Measurements from ENCODE around the gene SLIT3. TPM values are rescaled to one million over a fixed set of nuclear protein-coding genes. Genes with fewer than 3 reads are reported as not detected.

Gene SLIT3
- total RNA-seq, 1 donor from 2014 or later: 5.0 TPM

GRCh38 chr5:168693883-168694282 is 607.1 kb downstream of the SLIT3 start:
- no peak for DNase-seq (ENCODE audit: low read depth)
- Histone ChIP-seq H3K27me3 (ENCODE audit: control insufficient read depth, insufficient read depth, low read length) (no peaks in the 10 kb centered on the region), H3K4me3 (ENCODE audit: low read depth, low read length) (no peak overlapping the region), H3K36me3 (ENCODE audit: control insufficient read depth, insufficient read depth, low read length) (no peaks in the 10 kb centered on the region)
- TF ChIP-seq CTCF (IDR thresholded peaks at IDR 0.05; ENCODE audit: insufficient read depth, low read length, poor library complexity, severe bottlenecking): no peak

- H3K4me3 ChIP-seq (ENCODE audit: low read depth, low read length): no peak overlapping the region
These were observed 607.6 kb downstream of the SLIT3 start for GRCh38 chr5:168693297-168693696.

GRCh38 chr5:168691891-168692290 is 609.0 kb downstream of the SLIT3 start:
- Histone ChIP-seq H3K4me3 (ENCODE audit: low read depth, low read length) (no peak overlapping the region), H3K36me3 (ENCODE audit: control insufficient read depth, insufficient read depth, low read length) (no peaks in the 10 kb centered on the region), H3K27me3 (ENCODE audit: control insufficient read depth, insufficient read depth, low read length) (no peaks in the 10 kb centered on the region)
- TF ChIP-seq CTCF (IDR thresholded peaks at IDR 0.05; ENCODE audit: insufficient read depth, low read length, poor library complexity, severe bottlenecking): no peak
- DNase-seq (ENCODE audit: low read depth): no peak

More at GRCh38 chr5:168693297-168693696, 607.6 kb downstream of the SLIT3 start:
- no peak for DNase-seq (ENCODE audit: low read depth)
- TF ChIP-seq CTCF (IDR thresholded peaks at IDR 0.05; ENCODE audit: insufficient read depth, low read length, poor library complexity, severe bottlenecking): no peak
- Histone ChIP-seq H3K36me3 (ENCODE audit: control insufficient read depth, insufficient read depth, low read length) (no peaks in the 10 kb centered on the region), H3K27me3 (ENCODE audit: control insufficient read depth, insufficient read depth, low read length) (no peaks in the 10 kb centered on the region)

- H3K4me3 ChIP-seq (ENCODE audit: low read depth, low read length): no peak overlapping the region
- H3K27me3 ChIP-seq (ENCODE audit: control insufficient read depth, insufficient read depth, low read length): no peaks in the 10 kb centered on the region
- H3K36me3 ChIP-seq (ENCODE audit: control insufficient read depth, insufficient read depth, low read length): no peaks in the 10 kb centered on the region
- TF ChIP-seq CTCF (IDR thresholded peaks at IDR 0.05; ENCODE audit: insufficient read depth, low read length, poor library complexity, severe bottlenecking): no peak
- DNase-seq (ENCODE audit: low read depth): no peak
These were observed 611.7 kb downstream of the SLIT3 start for GRCh38 chr5:168689260-168689659.

GRCh38 chr5:168686837-168687236 is 614.1 kb downstream of the SLIT3 start:
- DNase-seq (ENCODE audit: low read depth): no peak
- no peaks in the 10 kb centered on the region for H3K27me3 ChIP-seq (ENCODE audit: control insufficient read depth, insufficient read depth, low read length)
- no peaks in the 10 kb centered on the region for H3K36me3 ChIP-seq (ENCODE audit: control insufficient read depth, insufficient read depth, low read length)
- no peak for TF ChIP-seq CTCF (IDR thresholded peaks at IDR 0.05; ENCODE audit: insufficient read depth, low read length, poor library complexity, severe bottlenecking)
- H3K4me3 ChIP-seq (ENCODE audit: low read depth, low read length): no peak overlapping the region

- no peak overlapping the region for H3K4me3 ChIP-seq (ENCODE audit: low read depth, low read length)
- H3K27me3 ChIP-seq (ENCODE audit: control insufficient read depth, insufficient read depth, low read length): no peaks in the 10 kb centered on the region
- no peak for DNase-seq (ENCODE audit: low read depth)
- no peaks in the 10 kb centered on the region for H3K36me3 ChIP-seq (ENCODE audit: control insufficient read depth, insufficient read depth, low read length)
- TF ChIP-seq CTCF (IDR thresholded peaks at IDR 0.05; ENCODE audit: insufficient read depth, low read length, poor library complexity, severe bottlenecking): no peak
These were observed 615.4 kb downstream of the SLIT3 start for GRCh38 chr5:168685566-168685965.
